Heart left ventricle (tissue), 16 donors: ENCODE data around the gene ERGIC1. TPM values are rescaled to one million over a fixed set of nuclear protein-coding genes. Genes with fewer than 3 reads are reported as not detected.

Experiments used
- ATAC-seq, 4 donors: fragments of 200-7000 bp; cut with Tn5 transposase; one replicate each; pipeline ENCODE4 v1.9.1; 2020 to 2022; ENCODE audit warnings: moderate library complexity in 4 of 4, mild to moderate bottlenecking in 3 of 4, moderate number of reproducible peaks in 1 of 4
- DNase-seq, 5 donors: peaks; one replicate each; pipeline ENCODE4 v3.0.0-alpha.2; 2020
- H3K27ac ChIP-seq, 12 donors: fragments of 200-600 bp; sonication (generic) in 4 of 12; one replicate each; pipeline versions ENCODE4 v1.5.0 to v1.8.0; 2016 to 2022; ENCODE audit warnings: mild to moderate bottlenecking in 2 of 12
- H3K27me3 ChIP-seq, 9 donors: fragments of 200-600 bp; sonication (generic) in 2 of 9; one replicate each; pipeline versions ENCODE4 v1.5.1 to v1.8.0; 2016 to 2022; ENCODE audit warnings: mild to moderate bottlenecking in 3 of 9
- H3K36me3 ChIP-seq, 9 donors: fragments of 200-600 bp; sonication (generic) in 2 of 9; one replicate each; pipeline versions ENCODE4 v1.5.0 to v1.8.0; 2018 to 2022; ENCODE audit warnings: mild to moderate bottlenecking in 2 of 9
- H3K4me1 ChIP-seq, 12 donors: fragments of 200-600 bp; sonication (generic) in 4 of 12; one replicate each; pipeline versions ENCODE4 v1.5.0 to v1.8.0; 2016 to 2022; ENCODE audit warnings: mild to moderate bottlenecking in 3 of 12
- H3K4me3 ChIP-seq, 12 donors: fragments of 200-600 bp; sonication (generic) in 4 of 12; one replicate each; pipeline versions ENCODE4 v1.5.0 to v1.8.0; 2017 to 2022; ENCODE audit warnings: mild to moderate bottlenecking in 9 of 12, moderate library complexity in 4 of 12
- H3K9me3 ChIP-seq, 12 donors: fragments of 200-600 bp; sonication (generic) in 4 of 12; one replicate each; pipeline versions ENCODE4 v1.5.0 to v1.8.0; 2016 to 2022; ENCODE audit warnings: mild to moderate bottlenecking in 1 of 12
- CTCF ChIP-seq, 12 donors: fragments of 200-600 bp; sonication (generic) in 4 of 12; IDR thresholded peaks; one replicate each; pipeline versions ENCODE4 v1.5.0 to v1.8.0; 2018 to 2022; ENCODE audit warnings: antibody characterized with exemption in 12 of 12, mild to moderate bottlenecking in 5 of 12
- POLR2A ChIP-seq, 2 donors: fragments of 450-650 bp; IDR thresholded peaks; one replicate each; pipeline ENCODE4 v1.6.1; 2017; ENCODE audit warnings: antibody characterized with exemption in 2 of 2, mild to moderate bottlenecking in 2 of 2, moderate library complexity in 2 of 2
- WGBS, 4 donors: extraction: QIAGEN DNeasy Blood & Tissue Kit in 2 of 4; methylation state at CpG; one replicate each; pipeline versions ENCODE4 v1.1.5 to v1.1.7; 2013 to 2018; 5-methylcytosine and 5-hydroxymethylcytosine counted together
- intact Hi-C, 10 donors: fragments of 100-400 bp; cut with DNase I; formaldehyde crosslinking; loops; one replicate each; pipeline versions ENCODE4 v1.11.1 to v1.14.2; 2022
- polyA plus RNA-seq, 2 donors: library from polyadenylated mRNA; stranded (reverse); fragments of 200-250 nt; gene quantifications; one replicate each; pipeline ENCODE4 v1.2.3, GENCODE V29; 2013
- total RNA-seq, 9 donors: library from RNA; depleted of rRNA in 2 of 9; stranded (reverse); fragments of >200 nt in 2 of 9; fragmentation: NEBNext Ultra II Directional in 3 of 9; extraction: Animal tissue kit (Norgen Biotek cat#: 25700) in 3 of 9; gene quantifications; one replicate each; pipeline versions ENCODE4 v1.1.0 to v1.2.4, GENCODE V29; 2016 to 2023
- donor health status: ischemic (EF 13 %, LVEDD 7.1; RV severe dilation, severe dysfunction).
- donor health status: healthy with polysubstance abuse.
- donor health status: DM: no; HTN: yes; CAD: no.
- donor health status: DM: no; HTN: no; CAD: no.
- donor health status: ischemic (EF 25% LVEDD 6.9; RV normal size, moderate dysfunction).
- donor health status: ischemic (EF 25% LVEDD 5.7; RV mildly dilated, moderate dysfunction).
- donor health status: healthy.
- donor health status: DM: yes; HTN: yes; CAD: no.
- donor health status: ischemic (EF 35%, LVEDD 5.7; RV mildly dilated, moderate dysfunction).
- donor health status: nonischemic (EF 11% LVEDD 7.7; RV severe dilation, severe dysfunction).
- donor health status: DM: yes; HTN: yes; CAD: no.
- donor health status: PGD.
- donor health status: ischemic (EF 29% LVEDD 5.4; RV normal size, mild dysfunction).
- donor health status: nonischemic (EF 23%, LVEDD 6.1; RV moderate dilation, normal function).

The ERGIC1 gene
- total and polyA plus RNA-seq, 11 donors = 66.6 to 115 (median 84.9) TPM

GRCh38 chr5:172906888-172907287 is 72.8 kb downstream of the ERGIC1 start:
- intact Hi-C loops = loop anchor here in 4 of 10 donors (10.0 kb wide), 2 partner anchors 132 to 192 kb away; partner anchors contain the start of gene DUSP1 (in 3 of the 4)
- H3K27ac ChIP-seq = peak overlapping the region in 9 of 12 donors; percentile 21 to 94 (median 90)
- no peak for ATAC-seq

GRCh38 chr5:172907657-172908056 is 73.6 kb downstream of the ERGIC1 start:
- Histone ChIP-seq H3K27ac (peak overlapping the region in 2 of 12 donors; percentile 90), H3K4me1 (peaks cover 0 to 57% (median 41%) of the 10 kb centered on the region in 12 donors), H3K36me3 (peaks cover 0 to 19% (median 4%) of the 10 kb centered on the region in 9 donors), H3K9me3 (no peaks in the 10 kb centered on the region), H3K27me3 (no peaks in the 10 kb centered on the region), H3K4me3 (no peak overlapping the region)
- intact Hi-C loops = loop anchor here in 4 of 10 donors (10.0 kb wide), 2 partner anchors 133 to 193 kb away; partner anchors contain the start of gene DUSP1 (in 3 of the 4)
- ATAC-seq (no peak), DNase-seq (no peak)
- 96 to 98% (median 97%) methylated on average over 4 of the region's 4 CpGs for WGBS, 4 donors
- TF ChIP-seq POLR2A (IDR thresholded peaks at IDR 0.05) (no peak), CTCF (IDR thresholded peaks at IDR 0.05) (no peak)

More at GRCh38 chr5:172906888-172907287, 72.8 kb downstream of the ERGIC1 start:
- Histone ChIP-seq H3K4me3 (no peak overlapping the region), H3K9me3 (no peaks in the 10 kb centered on the region), H3K27me3 (no peaks in the 10 kb centered on the region), H3K36me3 (peaks cover 0 to 19% (median 2%) of the 10 kb centered on the region in 9 donors), H3K4me1 (peaks cover 2 to 62% (median 43%) of the 10 kb centered on the region in 12 donors)
- 81 to 84% (median 83%) methylated on average over 9 to 10 of the region's 10 CpGs for WGBS, 4 donors
- TF ChIP-seq CTCF (IDR thresholded peaks at IDR 0.05) = no peak
- no peak for TF ChIP-seq POLR2A (IDR thresholded peaks at IDR 0.05)
- peak in 1 of 5 donors; percentile 25 for DNase-seq

- peak overlapping the region in 2 of 12 donors; percentile 9 to 69 for H3K27ac ChIP-seq
- H3K36me3 ChIP-seq = peaks cover 0 to 19% (median 4%) of the 10 kb centered on the region in 9 donors
- H3K4me3 ChIP-seq = no peak overlapping the region
- H3K4me1 ChIP-seq = peaks cover 0 to 54% (median 32%) of the 10 kb centered on the region in 12 donors
- no peak for DNase-seq
- no peak for ATAC-seq
- intact Hi-C loops = loop anchor here in 4 of 10 donors (10.0 kb wide), 2 partner anchors 134 to 194 kb away; partner anchors contain the start of gene DUSP1 (in 3 of the 4)
- no peaks in the 10 kb centered on the region for H3K9me3 ChIP-seq
- H3K27me3 ChIP-seq = no peaks in the 10 kb centered on the region
- TF ChIP-seq POLR2A (IDR thresholded peaks at IDR 0.05) (no peak), CTCF (IDR thresholded peaks at IDR 0.05) (no peak)
- 82 to 91% (median 86%) methylated on average over 10 of the region's 10 CpGs for WGBS, 4 donors
These were observed 74.6 kb downstream of the ERGIC1 start for GRCh38 chr5:172908662-172909061.

GRCh38 chr5:172909931-172910502 is 76.0 kb downstream of the ERGIC1 start:
- Histone ChIP-seq H3K4me1 (peaks cover 0 to 43% (median 20%) of the 10 kb centered on the region in 12 donors), H3K27ac (peak overlapping the region in 5 of 12 donors; percentile 29 to 72 (median 64)), H3K9me3 (no peaks in the 10 kb centered on the region), H3K27me3 (no peaks in the 10 kb centered on the region), H3K36me3 (peaks cover 0 to 28% (median 9%) of the 10 kb centered on the region in 9 donors), H3K4me3 (no peak overlapping the region)
- TF ChIP-seq CTCF (IDR thresholded peaks at IDR 0.05) = no peak
- no peak for TF ChIP-seq POLR2A (IDR thresholded peaks at IDR 0.05)
- intact Hi-C loops = loop anchor here in 5 of 10 donors (2.0 to 10.0 kb wide), 3 partner anchors 135 to 195 kb away; partner anchors contain the start of gene DUSP1 (in 3 of the 5)
- DNase-seq (no peak), ATAC-seq (peak; percentile 17 to 59 (median 36))
- WGBS, 4 donors = 65 to 79% (median 71%) methylated on average over 8 of the region's 8 CpGs
